Mesenchymal stem cell (in vitro differentiated cells and primary cell): ENCODE data around the gene HEYL.

Experiments used
- DNase-seq: peaks from one replicate; pipeline ENCODE4 v3.0.0-alpha.2; 2013
- H2AFZ ChIP-seq: one replicate; pipeline ENCODE4 v1.6.1; 2013; ENCODE audit warnings: low read depth, mild to moderate bottlenecking, control low read depth, inconsistent platforms, low read length, moderate library complexity
- H2AK5ac ChIP-seq: 2 replicates; pipeline ENCODE4 v1.6.1; 2013; ENCODE audit warnings: low read length, moderate library complexity, mild to moderate bottlenecking, inconsistent platforms; ENCODE audit not compliant: severe bottlenecking
- H2BK120ac ChIP-seq: one replicate; pipeline ENCODE4 v1.6.1; 2013; ENCODE audit warnings: low read depth, mild to moderate bottlenecking, inconsistent platforms, low read length, moderate library complexity
- H2BK12ac ChIP-seq, 2 experiments: one replicate each; pipeline ENCODE4 v1.6.1; 2013; ENCODE audit warnings: inconsistent platforms in 2 of 2, low read length in 2 of 2, mild to moderate bottlenecking in 2 of 2, moderate library complexity in 2 of 2, control low read depth in 1 of 2
- H2BK15ac ChIP-seq: one replicate; pipeline ENCODE4 v1.6.1; 2013; ENCODE audit warnings: mild to moderate bottlenecking, low read depth, inconsistent platforms; ENCODE audit not compliant: poor library complexity, severe bottlenecking
- H2BK5ac ChIP-seq: 2 replicates; pipeline ENCODE4 v1.6.1; 2013; ENCODE audit warnings: low read depth, mild to moderate bottlenecking, low read length, control low read depth, inconsistent platforms; ENCODE audit not compliant: poor library complexity, severe bottlenecking
- H3K14ac ChIP-seq, 2 experiments: one replicate each; pipeline ENCODE4 v1.6.1; 2013; ENCODE audit warnings: inconsistent platforms in 2 of 2, low read length in 2 of 2, control low read depth in 1 of 2, mild to moderate bottlenecking in 1 of 2, moderate library complexity in 1 of 2
- H3K18ac ChIP-seq, 2 experiments: one replicate each; pipeline ENCODE4 v1.6.1; 2013; ENCODE audit warnings: inconsistent platforms in 2 of 2, low read length in 2 of 2, control low read depth in 1 of 2, low read depth in 1 of 2, mild to moderate bottlenecking in 1 of 2
- H3K23ac ChIP-seq, 2 experiments: one replicate each; pipeline ENCODE4 v1.6.1; 2013; ENCODE audit warnings: inconsistent platforms in 2 of 2, low read length in 2 of 2, mild to moderate bottlenecking in 2 of 2, moderate library complexity in 2 of 2, control low read depth in 1 of 2
- H3K27ac ChIP-seq: 2 replicates; pipeline ENCODE4 v1.5.1; 2013; ENCODE audit warnings: mild to moderate bottlenecking, moderate library complexity, low read length, control low read depth, inconsistent platforms; ENCODE audit not compliant: poor library complexity, severe bottlenecking
- H3K27me3 ChIP-seq, 2 experiments: 2 replicates each; pipeline versions ENCODE4 v1.6.1 to v1.7.0; 2013; ENCODE audit warnings: low read length in 2 of 2, mild to moderate bottlenecking in 2 of 2, moderate library complexity in 2 of 2, control low read depth in 1 of 2, inconsistent platforms in 1 of 2; ENCODE audit not compliant: control insufficient read depth in 1 of 2, insufficient read depth in 1 of 2
- H3K36me3 ChIP-seq, 2 experiments: 2 replicates each; pipeline versions ENCODE4 v1.6.1 to v1.7.0; 2013; ENCODE audit warnings: low read length in 2 of 2, control low read depth in 1 of 2, inconsistent platforms in 1 of 2, low read depth in 1 of 2, mild to moderate bottlenecking in 1 of 2; ENCODE audit not compliant: insufficient read depth in 2 of 2, control insufficient read depth in 1 of 2
- H3K4ac ChIP-seq, 2 experiments: one replicate each; pipeline ENCODE4 v1.6.1; 2013; ENCODE audit warnings: inconsistent platforms in 2 of 2, low read length in 2 of 2, mild to moderate bottlenecking in 2 of 2, moderate library complexity in 2 of 2, control low read depth in 1 of 2, low read depth in 1 of 2
- H3K4me1 ChIP-seq: 2 replicates; pipeline ENCODE4 v1.6.1; 2013; ENCODE audit warnings: low read depth, low read length, control low read depth; ENCODE audit not compliant: control insufficient read depth, insufficient read depth
- H3K4me2 ChIP-seq: 2 replicates; pipeline ENCODE4 v1.6.1; 2013; ENCODE audit warnings: low read length, mild to moderate bottlenecking, inconsistent platforms; ENCODE audit not compliant: poor library complexity, severe bottlenecking
- H3K4me3 ChIP-seq, 2 experiments: 2 replicates each; pipeline versions ENCODE4 v1.5.1 to v1.7.0; 2013; ENCODE audit warnings: low read length in 2 of 2, mild to moderate bottlenecking in 2 of 2, control low read depth in 1 of 2, low read depth in 1 of 2; ENCODE audit not compliant: insufficient read depth in 1 of 2
- H3K79me1 ChIP-seq: replicated peaks from 2 replicates; pipeline ENCODE4 v1.6.1; 2013; ENCODE audit warnings: mild to moderate bottlenecking, control low read depth, low read length, inconsistent platforms; ENCODE audit not compliant: poor library complexity, severe bottlenecking
- H3K9ac ChIP-seq: 2 replicates; pipeline ENCODE4 v1.7.0; 2013; ENCODE audit warnings: mild to moderate bottlenecking, low read length, moderate library complexity
- H3K9me3 ChIP-seq: 2 replicates; pipeline ENCODE4 v1.7.0; 2013; ENCODE audit warnings: mild to moderate bottlenecking, low read length; ENCODE audit not compliant: control insufficient read depth
- H4K8ac ChIP-seq: one replicate; pipeline ENCODE4 v1.6.1; 2013; ENCODE audit warnings: inconsistent platforms, mild to moderate bottlenecking, low read length, moderate library complexity
- H4K91ac ChIP-seq: one replicate; pipeline ENCODE4 v1.6.1; 2013; ENCODE audit warnings: mild to moderate bottlenecking, low read length, inconsistent platforms
- WGBS: methylation state at CpG from one replicate; pipeline ENCODE4 v1.1.7; 2013; ENCODE audit warnings: mixed read lengths; 5-methylcytosine and 5-hydroxymethylcytosine counted together

The HEYL gene

GRCh38 chr1:39649636-39650185, 10.3 kb upstream of the HEYL start:
- no peak overlapping the region for H3K4me3 ChIP-seq
- H3K27ac ChIP-seq = no peak overlapping the region
- no peak overlapping the region for H2BK5ac ChIP-seq
- no peaks in the 10 kb centered on the region for H3K36me3 ChIP-seq
- H3K9ac ChIP-seq = no peak overlapping the region
- H2BK12ac ChIP-seq = no peak overlapping the region
- H3K14ac ChIP-seq = no peak overlapping the region
- H2AK5ac ChIP-seq = no peak overlapping the region
- no peak overlapping the region for H2AFZ ChIP-seq
- H3K23ac ChIP-seq = no peak overlapping the region
- DNase-seq = no peak
- H3K27me3 ChIP-seq = peaks cover 47 to 56% of the 10 kb centered on the region in 2 experiments
- H2BK15ac ChIP-seq = no peak overlapping the region
- no peak overlapping the region for H4K91ac ChIP-seq
- no peak overlapping the region for H3K18ac ChIP-seq
- H3K4me2 ChIP-seq = no peak overlapping the region
- WGBS = 97% methylated on average over 2 of the region's 2 CpGs
- no peaks in the 10 kb centered on the region for H3K79me1 ChIP-seq
- H3K9me3 ChIP-seq = no peaks in the 10 kb centered on the region
- no peak overlapping the region for H2BK120ac ChIP-seq
- no peak overlapping the region for H4K8ac ChIP-seq
- no peak overlapping the region for H3K4ac ChIP-seq
- H3K4me1 ChIP-seq = peaks cover 6% of the 10 kb centered on the region

GRCh38 chr1:39648496-39648895, 9.1 kb upstream of the HEYL start:
- no peaks in the 10 kb centered on the region for H3K79me1 ChIP-seq
- H3K4me3 ChIP-seq = no peak overlapping the region
- H2BK15ac ChIP-seq = no peak overlapping the region
- peaks cover 6% of the 10 kb centered on the region for H3K4me1 ChIP-seq
- H3K27me3 ChIP-seq = peaks cover 49 to 56% of the 10 kb centered on the region in 2 experiments
- H3K4ac ChIP-seq = no peak overlapping the region
- WGBS = 60% methylated on average over 2 of the region's 2 CpGs
- H2BK5ac ChIP-seq = no peak overlapping the region
- H4K91ac ChIP-seq = no peak overlapping the region
- no peak overlapping the region for H4K8ac ChIP-seq
- H2BK120ac ChIP-seq = no peak overlapping the region
- H3K4me2 ChIP-seq = no peak overlapping the region
- H3K9me3 ChIP-seq = no peaks in the 10 kb centered on the region
- DNase-seq = peak; percentile 49
- H3K9ac ChIP-seq = no peak overlapping the region
- H3K36me3 ChIP-seq = no peaks in the 10 kb centered on the region
- no peak overlapping the region for H2AK5ac ChIP-seq
- no peak overlapping the region for H2AFZ ChIP-seq
- no peak overlapping the region for H2BK12ac ChIP-seq
- no peak overlapping the region for H3K27ac ChIP-seq
- no peak overlapping the region for H3K14ac ChIP-seq
- no peak overlapping the region for H3K18ac ChIP-seq
- no peak overlapping the region for H3K23ac ChIP-seq

GRCh38 chr1:39647247-39647646, 7.8 kb upstream of the HEYL start:
- Histone ChIP-seq H3K9me3 (no peaks in the 10 kb centered on the region), H2AK5ac (no peak overlapping the region), H3K9ac (no peak overlapping the region), H3K4me3 (no peak overlapping the region), H3K27me3 (peaks cover 48 to 56% of the 10 kb centered on the region in 2 experiments), H2BK5ac (no peak overlapping the region), H3K27ac (no peak overlapping the region), H3K4me2 (no peak overlapping the region), H3K4ac (peak overlapping the region in 1 of 2 experiments; percentile 32), H3K18ac (peak overlapping the region; percentile 46 to 58), H2BK15ac (no peak overlapping the region), H4K91ac (peak overlapping the region; percentile 43), H3K4me1 (peaks cover 6% of the 10 kb centered on the region), H2BK120ac (peak overlapping the region; percentile 45), H3K23ac (no peak overlapping the region), H4K8ac (peak overlapping the region; percentile 70), H3K14ac (peak overlapping the region in 1 of 2 experiments; percentile 87), H2BK12ac (peak overlapping the region; percentile 14 to 87), H3K79me1 (no peaks in the 10 kb centered on the region), H2AFZ (peak overlapping the region; percentile 47), H3K36me3 (no peaks in the 10 kb centered on the region)
- 74% methylated on average over 3 of the region's 3 CpGs for WGBS
- no peak for DNase-seq

- H4K8ac ChIP-seq = peak overlapping the region; percentile 66
- 18% methylated on average over 12 of the region's 12 CpGs for WGBS
- no peak overlapping the region for H3K27ac ChIP-seq
- H2BK5ac ChIP-seq = no peak overlapping the region
- H3K9ac ChIP-seq = no peak overlapping the region
- H3K27me3 ChIP-seq = peaks cover 48 to 56% of the 10 kb centered on the region in 2 experiments
- H3K79me1 ChIP-seq = no peaks in the 10 kb centered on the region
- H3K4ac ChIP-seq = peak overlapping the region in 1 of 2 experiments; percentile 20
- no peak overlapping the region for H2AK5ac ChIP-seq
- peak; percentile 88 for DNase-seq
- H2BK12ac ChIP-seq = peak overlapping the region in 1 of 2 experiments; percentile 37
- peak overlapping the region; percentile 6 for H4K91ac ChIP-seq
- H2BK15ac ChIP-seq = no peak overlapping the region
- H3K4me1 ChIP-seq = peaks cover 6% of the 10 kb centered on the region
- H3K4me3 ChIP-seq = no peak overlapping the region
- no peaks in the 10 kb centered on the region for H3K9me3 ChIP-seq
- H3K14ac ChIP-seq = no peak overlapping the region
- no peak overlapping the region for H2BK120ac ChIP-seq
- H2AFZ ChIP-seq = peak overlapping the region; percentile 29
- H3K18ac ChIP-seq = peak overlapping the region; percentile 72 to 77
- no peak overlapping the region for H3K23ac ChIP-seq
- no peaks in the 10 kb centered on the region for H3K36me3 ChIP-seq
- H3K4me2 ChIP-seq = no peak overlapping the region
These were observed 7.0 kb upstream of the HEYL start for GRCh38 chr1:39646232-39647081.
